ENCODE results near the gene COL4A6.
A peak's percentile ranks its signal among the peaks of the same experiment; 100 is the strongest.
"Not testable (repeated sequence)": the region's sequence is repeated elsewhere in the genome, so short reads cannot be mapped to it uniquely, and the experiment has no call there.

COL4A6 gene

GRCh38 chrX:108438110-108438623 is at the start of gene COL4A6:
Gene COL4A6, minus strand, starts transcription at chrX:108438422. Its CDS starts 226 bp downstream, at chrX:108438196.
- no peak for DNase-seq (ENCODE audit: low read depth)

GRCh38 chrX:108485960-108486359 is 47.7 kb upstream of the COL4A6 start:
- no peak for DNase-seq (ENCODE audit: low read depth)

- DNase-seq (ENCODE audit: low read depth): no peak
These were observed 46.0 kb upstream of the COL4A6 start for GRCh38 chrX:108484251-108484650.

- not testable (repeated sequence) for DNase-seq (ENCODE audit: low read depth)
These were observed 43.3 kb upstream of the COL4A6 start for GRCh38 chrX:108481528-108481927.

GRCh38 chrX:108473979-108474378 is 35.8 kb upstream of the COL4A6 start:
- DNase-seq (ENCODE audit: low read depth): no peak

- no peak for DNase-seq (ENCODE audit: low read depth)
These were observed 30.3 kb upstream of the COL4A6 start for GRCh38 chrX:108468486-108468885.

- DNase-seq (ENCODE audit: low read depth): no peak
These were observed 26.4 kb upstream of the COL4A6 start for GRCh38 chrX:108464604-108465003.

GRCh38 chrX:108456971-108457477 is 18.8 kb upstream of the COL4A6 start:
- no peak for DNase-seq (ENCODE audit: low read depth)

- no peak for DNase-seq (ENCODE audit: low read depth)
These were observed 15.6 kb upstream of the COL4A6 start for GRCh38 chrX:108453841-108454240.

GRCh38 chrX:108447303-108447702 is 9.1 kb upstream of the COL4A6 start:
- no peak for DNase-seq (ENCODE audit: low read depth)

- no peak for DNase-seq (ENCODE audit: low read depth)
These were observed 4.8 kb upstream of the COL4A6 start for GRCh38 chrX:108442901-108443464.

GRCh38 chrX:108439961-108440696 is 1.9 kb upstream of the COL4A6 start:
- DNase-seq (ENCODE audit: low read depth): no peak

- DNase-seq (ENCODE audit: low read depth): peak; percentile 65
These were observed 1.3 kb upstream of the COL4A6 start, which contains the start of gene COL4A5 for GRCh38 chrX:108439426-108439942. Gene COL4A5, plus strand, starts transcription at chrX:108439838. Its CDS starts 288 bp downstream, at chrX:108440126.

- no peak for DNase-seq (ENCODE audit: low read depth)
These were observed 693 bp downstream of the COL4A6 start for GRCh38 chrX:108437349-108438109.

GRCh38 chrX:108435261-108435660 is 3.0 kb downstream of the COL4A6 start:
- DNase-seq (ENCODE audit: low read depth): no peak

GRCh38 chrX:108426262-108426661 is 12.0 kb downstream of the COL4A6 start:
- DNase-seq (ENCODE audit: low read depth): no peak

GRCh38 chrX:108420481-108420880 is 17.7 kb downstream of the COL4A6 start:
- DNase-seq (ENCODE audit: low read depth): no peak

GRCh38 chrX:108419401-108419800 is 18.8 kb downstream of the COL4A6 start:
- no peak for DNase-seq (ENCODE audit: low read depth)

GRCh38 chrX:108417257-108417656 is 21.0 kb downstream of the COL4A6 start:
- DNase-seq (ENCODE audit: low read depth): no peak

GRCh38 chrX:108415891-108416290 is 22.3 kb downstream of the COL4A6 start:
- DNase-seq (ENCODE audit: low read depth): no peak

GRCh38 chrX:108415146-108415545 is 23.1 kb downstream of the COL4A6 start:
- DNase-seq (ENCODE audit: low read depth): no peak

GRCh38 chrX:108412783-108413182 is 25.4 kb downstream of the COL4A6 start:
- no peak for DNase-seq (ENCODE audit: low read depth)

Measured in HS-5 (cell line).